HL-60 (cell line): ENCODE results near the gene ETV6.

Experiments used
- DNase-seq, 2 experiments: peaks; one replicate each; pipeline ENCODE4 v3.0.0-alpha.2; 2010 to 2020; ENCODE audit warnings: low read depth in 1 of 2, low spot score in 1 of 2
- H3K27ac ChIP-seq: fragments of 250-450 bp; sonication (Bioruptor Pico); replicated peaks from 2 replicates; pipeline ENCODE4 v1.5.1; 2020; ENCODE audit warnings: mild to moderate bottlenecking, moderate library complexity
- H3K27me3 ChIP-seq: fragments of 250-450 bp; sonication (Bioruptor Pico); 2 replicates; pipeline ENCODE4 v1.5.1; 2021; ENCODE audit warnings: mild to moderate bottlenecking, moderate library complexity; ENCODE audit not compliant: insufficient read depth, poor library complexity, severe bottlenecking
- H3K4me3 ChIP-seq: replicated peaks from 2 replicates; pipeline ENCODE4 v1.5.1; 2011; ENCODE audit warnings: mild to moderate bottlenecking, control low read depth, low read length; ENCODE audit not compliant: insufficient read depth
- CTCF ChIP-seq: IDR thresholded peaks from one replicate; pipeline ENCODE4 v1.5.1; 2011; ENCODE audit warnings: low read length, control low read depth, inconsistent platforms; ENCODE audit not compliant: insufficient read depth
- GABPA ChIP-seq: IDR thresholded peaks from 2 replicates; pipeline ENCODE4 v1.6.1; 2012; ENCODE audit warnings: low read depth
- POLR2AphosphoS5 ChIP-seq: IDR thresholded peaks from 2 replicates; pipeline ENCODE4 v1.6.1; 2012; ENCODE audit warnings: low read depth
- REST ChIP-seq: IDR thresholded peaks from 2 replicates; pipeline ENCODE4 v1.6.1; 2012; ENCODE audit warnings: low read depth; ENCODE audit not compliant: insufficient replicate concordance
- SPI1 ChIP-seq: IDR thresholded peaks from 2 replicates; pipeline ENCODE4 v1.6.1; 2012; ENCODE audit warnings: low read depth, mild to moderate bottlenecking, borderline replicate concordance

Gene ETV6

GRCh38 chr12:11715621-11716020 lies 66.1 kb downstream of the ETV6 start:
- no peak for TF ChIP-seq REST
- no peak for TF ChIP-seq GABPA
- TF ChIP-seq SPI1, result no peak
- no peak for TF ChIP-seq CTCF
- TF ChIP-seq POLR2AphosphoS5, result no peak
- Histone ChIP-seq H3K27me3 (no peaks in the 10 kb centered on the region), H3K4me3 (no peak overlapping the region), H3K27ac (no peak overlapping the region; the same call in 1 of the 2 replicates)
- DNase-seq, result no peak

GRCh38 chr12:11716794-11717518 lies 67.5 kb downstream of the ETV6 start:
- no peak overlapping the region; the same call in 1 of the 2 replicates for H3K27ac ChIP-seq
- no peak for DNase-seq
- 0 out of 2 replicates have a peak, but pooled peaks have one; percentile 13 for TF ChIP-seq POLR2AphosphoS5
- TF ChIP-seq GABPA, result no peak
- no peak for TF ChIP-seq CTCF

GRCh38 chr12:11717519-11717961 lies 68.1 kb downstream of the ETV6 start:
- no peak overlapping the region for H3K4me3 ChIP-seq
- no peaks in the 10 kb centered on the region for H3K27me3 ChIP-seq
- TF ChIP-seq REST, result no peak
- no peak for DNase-seq
- H3K27ac ChIP-seq, result no peak overlapping the region

More at GRCh38 chr12:11716794-11717518, 67.5 kb downstream of the ETV6 start:
- no peak overlapping the region for H3K4me3 ChIP-seq
- H3K27me3 ChIP-seq, result no peaks in the 10 kb centered on the region

- Histone ChIP-seq H3K27ac (no peak overlapping the region), H3K4me3 (no peak overlapping the region), H3K27me3 (no peaks in the 10 kb centered on the region)
- no peak for DNase-seq
- TF ChIP-seq CTCF, result no peak
- TF ChIP-seq SPI1, result no peak
- no peak for TF ChIP-seq REST
- TF ChIP-seq GABPA, result no peak
- no peak for TF ChIP-seq POLR2AphosphoS5
Observed at GRCh38 chr12:11718105-11718504, 68.6 kb downstream of the ETV6 start.
